GM10266 (cell line): Measurements from ENCODE around the gene PACC1.

ENCODE experiments used
- DNase-seq: peaks from one replicate; pipeline ENCODE4 v3.0.0; 2012; ENCODE audit errors: extremely low spot score
- TF ChIP-seq, protein P1 (sequence below): IDR thresholded peaks from 2 replicates; pipeline ENCODE4 v1.5.1; 2012; ENCODE audit warnings: mild to moderate bottlenecking, low read depth; ENCODE audit not compliant: control insufficient read depth, insufficient read depth; ENCODE audit errors: missing control alignments

Gene PACC1

DNA sequence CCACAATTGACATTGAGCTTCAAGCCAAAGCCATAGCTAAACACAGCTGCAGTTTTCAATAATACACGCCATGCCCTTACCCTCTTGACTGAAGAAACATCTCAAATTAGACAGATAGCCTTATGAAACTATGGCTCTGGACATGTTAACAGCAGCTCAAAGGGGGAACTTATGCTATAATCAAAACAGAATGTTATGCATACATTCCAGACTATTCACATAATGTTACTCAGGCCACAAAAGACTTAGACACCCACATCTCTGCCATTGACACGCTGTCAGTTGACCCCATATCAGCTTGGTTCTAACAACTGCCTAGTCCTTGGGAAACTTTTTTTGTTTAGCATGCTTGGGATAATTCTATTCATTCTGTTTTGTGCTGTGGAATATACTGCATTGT is 15.7 kb upstream of the PACC1 start:
- no peak for DNase-seq
- TF ChIP-seq, protein P1, sequence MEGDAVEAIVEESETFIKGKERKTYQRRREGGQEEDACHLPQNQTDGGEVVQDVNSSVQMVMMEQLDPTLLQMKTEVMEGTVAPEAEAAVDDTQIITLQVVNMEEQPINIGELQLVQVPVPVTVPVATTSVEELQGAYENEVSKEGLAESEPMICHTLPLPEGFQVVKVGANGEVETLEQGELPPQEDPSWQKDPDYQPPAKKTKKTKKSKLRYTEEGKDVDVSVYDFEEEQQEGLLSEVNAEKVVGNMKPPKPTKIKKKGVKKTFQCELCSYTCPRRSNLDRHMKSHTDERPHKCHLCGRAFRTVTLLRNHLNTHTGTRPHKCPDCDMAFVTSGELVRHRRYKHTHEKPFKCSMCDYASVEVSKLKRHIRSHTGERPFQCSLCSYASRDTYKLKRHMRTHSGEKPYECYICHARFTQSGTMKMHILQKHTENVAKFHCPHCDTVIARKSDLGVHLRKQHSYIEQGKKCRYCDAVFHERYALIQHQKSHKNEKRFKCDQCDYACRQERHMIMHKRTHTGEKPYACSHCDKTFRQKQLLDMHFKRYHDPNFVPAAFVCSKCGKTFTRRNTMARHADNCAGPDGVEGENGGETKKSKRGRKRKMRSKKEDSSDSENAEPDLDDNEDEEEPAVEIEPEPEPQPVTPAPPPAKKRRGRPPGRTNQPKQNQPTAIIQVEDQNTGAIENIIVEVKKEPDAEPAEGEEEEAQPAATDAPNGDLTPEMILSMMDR = no peak

GRCh38 chr1:212428496-212428895 is 13.8 kb upstream of the PACC1 start:
- TF ChIP-seq, protein P1 = no peak

GRCh38 chr1:212423879-212424278 is 9.2 kb upstream of the PACC1 start:
- DNase-seq = no peak
- TF ChIP-seq, protein P1 = no peak

More at GRCh38 chr1:212428496-212428895, 13.8 kb upstream of the PACC1 start:
- DNase-seq = no peak

DNA sequence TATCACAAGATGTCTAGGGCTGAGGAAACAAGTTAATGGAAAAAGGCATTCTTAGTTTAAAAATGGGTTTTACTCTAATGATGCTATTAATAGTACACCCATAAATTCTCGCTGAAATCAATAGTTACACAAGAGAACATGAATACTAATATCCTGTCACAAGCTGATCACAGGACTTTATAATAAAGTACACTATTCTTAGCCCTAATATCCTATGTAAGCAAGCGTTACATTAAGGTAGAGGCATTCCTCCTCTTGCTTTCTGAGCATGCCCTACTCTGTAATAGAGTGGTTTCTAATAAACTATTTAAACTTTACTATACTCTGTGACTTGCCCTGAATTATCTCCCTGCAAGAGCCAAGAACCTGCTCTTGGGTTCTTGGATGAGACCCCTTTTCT is 6.5 kb upstream of the PACC1 start:
- DNase-seq = no peak
- TF ChIP-seq, protein P1 = no peak

DNA sequence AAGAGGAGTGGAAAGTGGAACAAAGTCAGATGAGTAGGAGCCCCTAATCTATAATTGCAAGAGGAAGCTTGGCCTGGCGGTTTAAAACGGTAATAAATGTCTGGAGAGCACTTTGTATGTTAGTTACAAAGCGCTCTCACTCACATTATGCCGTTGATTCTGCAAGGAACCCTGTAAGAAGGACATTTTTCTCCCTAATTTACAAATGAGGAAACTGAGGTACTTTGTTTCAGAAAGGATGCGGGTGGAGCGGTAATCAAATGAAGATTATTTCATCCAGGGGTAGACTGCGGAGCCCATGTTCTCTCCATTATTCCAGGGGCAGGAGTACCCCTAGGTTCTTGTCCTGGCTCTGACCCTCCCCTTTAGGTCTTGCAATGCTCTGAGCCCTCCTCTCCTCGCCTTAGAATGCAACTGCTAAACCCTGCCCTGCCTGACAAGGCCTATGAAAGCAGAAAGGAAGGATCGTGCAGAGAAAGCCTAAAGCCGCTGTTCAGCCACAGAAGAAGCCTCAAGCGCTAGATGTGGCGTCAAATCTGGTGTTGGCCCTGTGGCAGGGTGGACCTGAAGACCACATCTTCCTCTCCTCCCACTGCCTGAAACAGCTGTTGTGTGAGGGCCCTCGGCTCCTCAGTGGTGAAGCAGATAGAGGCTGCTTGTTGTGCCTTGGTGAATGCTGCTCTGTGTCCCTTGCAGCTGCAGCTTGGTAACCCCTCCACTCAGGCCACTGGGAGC is 588 bp upstream of the PACC1 start:
- DNase-seq = peak; percentile 42
- TF ChIP-seq, protein P1 = no peak

DNA sequence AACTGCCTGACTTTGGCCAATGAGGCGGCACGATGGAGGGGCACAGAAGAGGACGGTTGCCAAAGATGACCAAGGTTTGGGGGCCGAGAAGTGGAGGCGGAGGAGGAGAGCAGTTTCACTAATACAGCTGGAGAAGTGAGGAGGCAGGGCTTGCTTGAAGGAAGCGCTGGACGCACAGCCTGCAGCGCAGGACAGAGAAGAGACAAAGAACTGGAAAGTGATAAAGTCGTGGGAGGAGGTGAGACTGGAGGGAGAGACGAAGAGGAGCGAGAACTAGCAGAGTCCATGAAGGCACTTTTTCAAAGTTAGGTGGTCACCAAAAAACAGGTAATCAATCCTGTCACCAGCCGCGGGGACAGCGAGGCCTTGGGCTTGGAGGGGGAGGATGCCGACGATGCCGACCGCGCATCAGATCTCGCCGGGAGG is 771 bp downstream of the PACC1 start:
- TF ChIP-seq, protein P1 = no peak
- DNase-seq = no peak

DNA sequence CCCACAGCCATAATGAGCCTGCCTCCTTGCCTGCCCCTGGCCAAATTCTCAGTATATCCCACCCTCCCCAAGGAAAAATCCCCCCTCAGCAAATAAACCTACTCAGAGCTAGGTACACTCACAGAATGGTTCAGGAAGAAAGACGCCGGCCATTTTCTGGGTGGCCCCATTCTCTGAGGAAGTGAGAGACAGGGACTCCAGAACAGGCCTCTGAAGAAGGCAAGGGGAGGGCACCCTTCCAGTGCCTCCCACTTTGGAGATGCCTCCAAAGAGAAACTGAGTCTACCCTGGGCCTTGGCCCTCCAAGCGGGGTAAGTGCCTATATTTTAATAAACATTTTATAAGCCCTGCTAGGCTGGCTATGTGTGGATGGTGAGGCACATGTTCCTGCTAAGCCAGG is 2.3 kb downstream of the PACC1 start:
- DNase-seq = no peak
- TF ChIP-seq, protein P1 = no peak
